Measurements from ENCODE around the gene ATP6V1F.

GRCh38 chr7:128821724-128822123, 40.9 kb upstream of the ATP6V1F start:
- TF ChIP-seq CTCF (IDR thresholded peaks at IDR 0.05; ENCODE audit: insufficient read depth, low read length, poor library complexity, severe bottlenecking) (no peak), EZH2phosphoT487 (conservative IDR thresholded peaks at IDR 0.05; ENCODE audit: low read length) (no peak)

All from SU-DHL-6 (cell line).